Keratinocyte (primary cell): ENCODE results near the gene GPR65.

Source experiments
- CTCF ChIP-seq, 3 experiments: IDR thresholded peaks in 1 of 3; conservative IDR thresholded peaks in 1 of 3; optimal IDR thresholded peaks in 1 of 3; 2 replicates in 2 of 3; 3 replicates in 1 of 3; pipeline versions ENCODE3 to v1.5.1; 2011; ENCODE audit warnings: low read length in 3 of 3, mild to moderate bottlenecking in 3 of 3, moderate library complexity in 2 of 3, control low read depth in 1 of 3, inconsistent platforms in 1 of 3; ENCODE audit not compliant: insufficient read depth in 2 of 3; ENCODE audit errors: extremely low read depth in 1 of 3
- EZH2 ChIP-seq: IDR thresholded peaks from one replicate; pipeline ENCODE4 v1.6.1; 2012; ENCODE audit warnings: inconsistent platforms, mild to moderate bottlenecking, low read length, moderate library complexity

DNA sequence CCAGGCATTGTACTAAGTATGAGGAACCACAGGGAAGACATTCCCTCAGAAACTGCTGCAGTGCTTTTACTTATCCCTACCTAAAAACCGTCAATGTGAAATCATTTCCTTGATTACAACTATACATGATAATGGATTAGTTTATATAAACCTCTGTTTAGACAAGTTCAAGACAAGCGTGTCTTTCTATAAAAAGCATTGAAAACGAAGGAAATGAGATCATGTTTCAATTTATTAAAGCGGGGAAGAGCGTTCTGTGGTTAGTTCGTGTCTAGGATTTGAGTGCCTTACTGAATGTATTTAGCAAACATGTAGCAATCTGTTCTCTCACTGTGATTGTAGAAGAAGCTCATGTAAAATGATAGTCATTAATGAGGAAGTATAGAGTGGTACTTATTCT lies 49.4 kb upstream of the GPR65 start:
- no peak for TF ChIP-seq CTCF (optimal IDR thresholded peaks at IDR 0.05 in 1 of 3, IDR thresholded peaks at IDR 0.05 in 1 of 3, conservative IDR thresholded peaks at IDR 0.05 in 1 of 3; ENCODE audit: extremely low read depth in 1 of 3, insufficient read depth in 2 of 3, low read length in 3 of 3)
- TF ChIP-seq EZH2, result no peak
